A549 (cell line): ENCODE data around the gene MAN2C1.

Experiments
- BHLHE40 ChIP-seq: IDR thresholded peaks from 2 replicates; pipeline ENCODE4 v1.6.1; 2012; ENCODE audit warnings: low read depth, low read length, inconsistent platforms
- CBX2 ChIP-seq: fragments of 200-600 bp; sonication (generic); IDR thresholded peaks from 2 replicates; pipeline ENCODE4 v1.6.1; 2016; ENCODE audit warnings: low read depth, mild to moderate bottlenecking, borderline replicate concordance
- CTCF ChIP-seq: fragments of >200 bp; sonication (Bioruptor Twin); formaldehyde crosslinking; IDR thresholded peaks from 3 replicates; pipeline ENCODE4 v1.5.1; 2016
- ELK1 ChIP-seq: fragments of 150-350 bp; IDR thresholded peaks from 2 replicates; pipeline ENCODE4 v1.6.1; 2014; ENCODE audit warnings: low read depth, mild to moderate bottlenecking, low read length
- KDM5A ChIP-seq: fragments of 200-600 bp; sonication (generic); IDR thresholded peaks from 2 replicates; pipeline ENCODE4 v1.6.1; 2016; ENCODE audit warnings: antibody characterized with exemption, mild to moderate bottlenecking
- POLR2A ChIP-seq: IDR thresholded peaks from 2 replicates; pipeline ENCODE4 v1.6.1; 2012; ENCODE audit warnings: mild to moderate bottlenecking, low read length
- SMC3 ChIP-seq: fragments of >200 bp; sonication (Bioruptor Twin); formaldehyde crosslinking; IDR thresholded peaks from 3 replicates; pipeline ENCODE4 v1.6.1; 2018; ENCODE audit warnings: inconsistent platforms
- USF2 ChIP-seq: fragments of 450-650 bp; IDR thresholded peaks from 2 replicates; pipeline ENCODE4 v1.6.1; 2014; ENCODE audit warnings: antibody characterized with exemption
- ZFP36 ChIP-seq: fragments of 450-650 bp; IDR thresholded peaks from 2 replicates; pipeline ENCODE4 v1.6.1; 2014; ENCODE audit warnings: borderline replicate concordance; ENCODE audit not compliant: partially characterized antibody

- no peak for TF ChIP-seq CTCF
- no peak for TF ChIP-seq ZFP36
- TF ChIP-seq USF2: no peak
- TF ChIP-seq CBX2: no peak
- no peak for TF ChIP-seq POLR2A
- no peak for TF ChIP-seq ELK1
- TF ChIP-seq SMC3: no peak
- TF ChIP-seq BHLHE40: no peak
- no peak for TF ChIP-seq KDM5A
These were observed 6.9 kb downstream of the MAN2C1 start for GRCh38 chr15:75361361-75361988.
